ENCODE data around the gene RPL3. TPM values are rescaled to one million over a fixed set of nuclear protein-coding genes. Genes with fewer than 3 reads are reported as not detected.

RPL3 gene
- total and polyA plus RNA-seq, 4 donors: 1,521 to 2,749 (median 1,961) TPM

DNA sequence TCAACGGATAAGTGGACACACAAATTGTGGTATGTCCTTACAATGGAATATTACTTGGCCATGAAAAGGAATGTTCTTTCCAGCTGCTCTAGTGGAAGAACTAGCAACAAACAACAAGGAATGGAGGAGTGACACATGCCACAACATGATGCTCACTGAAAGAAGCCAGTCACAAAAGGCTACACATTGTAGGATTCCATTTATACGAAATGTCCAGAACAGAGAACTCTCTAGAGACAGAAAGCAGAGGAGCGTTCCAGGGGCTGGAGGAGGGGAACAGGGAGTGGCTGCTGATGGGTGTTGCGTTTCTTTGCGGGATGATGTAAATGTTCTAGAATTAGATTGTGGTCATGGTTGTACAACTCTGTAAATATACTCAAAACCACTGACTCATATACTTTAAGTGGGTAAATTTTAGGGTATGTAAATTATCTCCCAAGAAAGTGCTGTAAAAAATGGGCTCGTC, 42.2 kb downstream of the RPL3 start:
- Histone ChIP-seq H3K4me3 (no peak overlapping the region), H3K27me3 (ENCODE audit: control insufficient read depth in 3 of 3, insufficient read depth in 3 of 3, low read length in 2 of 3) (no peaks in the 10 kb centered on the region), H3K27ac (ENCODE audit: low read depth in 1 of 2, low read length in 1 of 2) (no peak overlapping the region), H3K4me1 (ENCODE audit: control insufficient read depth in 5 of 5, insufficient read depth in 5 of 5, low read length in 5 of 5) (peaks cover 0 to 16% (median 0%) of the 10 kb centered on the region in 5 donors), H3K9me3 (ENCODE audit: control insufficient read depth in 4 of 4, insufficient read depth in 3 of 4, low read length in 3 of 4) (peaks cover 0 to 5% (median under 1%) of the 10 kb centered on the region in 4 donors), H3K9ac (ENCODE audit: insufficient read depth in 1 of 2, low read length in 2 of 2) (no peak overlapping the region), H3K36me3 (ENCODE audit: control insufficient read depth in 4 of 4, insufficient read depth in 4 of 4, low read length in 4 of 4) (no peaks in the 10 kb centered on the region)
- ATAC-seq (ENCODE audit: insufficient read depth, low FRiP score): peak; percentile 39
- DNase-seq: no peak
- TF ChIP-seq, protein P1, sequence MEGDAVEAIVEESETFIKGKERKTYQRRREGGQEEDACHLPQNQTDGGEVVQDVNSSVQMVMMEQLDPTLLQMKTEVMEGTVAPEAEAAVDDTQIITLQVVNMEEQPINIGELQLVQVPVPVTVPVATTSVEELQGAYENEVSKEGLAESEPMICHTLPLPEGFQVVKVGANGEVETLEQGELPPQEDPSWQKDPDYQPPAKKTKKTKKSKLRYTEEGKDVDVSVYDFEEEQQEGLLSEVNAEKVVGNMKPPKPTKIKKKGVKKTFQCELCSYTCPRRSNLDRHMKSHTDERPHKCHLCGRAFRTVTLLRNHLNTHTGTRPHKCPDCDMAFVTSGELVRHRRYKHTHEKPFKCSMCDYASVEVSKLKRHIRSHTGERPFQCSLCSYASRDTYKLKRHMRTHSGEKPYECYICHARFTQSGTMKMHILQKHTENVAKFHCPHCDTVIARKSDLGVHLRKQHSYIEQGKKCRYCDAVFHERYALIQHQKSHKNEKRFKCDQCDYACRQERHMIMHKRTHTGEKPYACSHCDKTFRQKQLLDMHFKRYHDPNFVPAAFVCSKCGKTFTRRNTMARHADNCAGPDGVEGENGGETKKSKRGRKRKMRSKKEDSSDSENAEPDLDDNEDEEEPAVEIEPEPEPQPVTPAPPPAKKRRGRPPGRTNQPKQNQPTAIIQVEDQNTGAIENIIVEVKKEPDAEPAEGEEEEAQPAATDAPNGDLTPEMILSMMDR (IDR thresholded peaks at IDR 0.05; ENCODE audit: control extremely low read depth, extremely low read depth): no peak
- WGBS, 2 donors: 59 to 74% methylated on average over 6 of the region's 6 CpGs

DNA sequence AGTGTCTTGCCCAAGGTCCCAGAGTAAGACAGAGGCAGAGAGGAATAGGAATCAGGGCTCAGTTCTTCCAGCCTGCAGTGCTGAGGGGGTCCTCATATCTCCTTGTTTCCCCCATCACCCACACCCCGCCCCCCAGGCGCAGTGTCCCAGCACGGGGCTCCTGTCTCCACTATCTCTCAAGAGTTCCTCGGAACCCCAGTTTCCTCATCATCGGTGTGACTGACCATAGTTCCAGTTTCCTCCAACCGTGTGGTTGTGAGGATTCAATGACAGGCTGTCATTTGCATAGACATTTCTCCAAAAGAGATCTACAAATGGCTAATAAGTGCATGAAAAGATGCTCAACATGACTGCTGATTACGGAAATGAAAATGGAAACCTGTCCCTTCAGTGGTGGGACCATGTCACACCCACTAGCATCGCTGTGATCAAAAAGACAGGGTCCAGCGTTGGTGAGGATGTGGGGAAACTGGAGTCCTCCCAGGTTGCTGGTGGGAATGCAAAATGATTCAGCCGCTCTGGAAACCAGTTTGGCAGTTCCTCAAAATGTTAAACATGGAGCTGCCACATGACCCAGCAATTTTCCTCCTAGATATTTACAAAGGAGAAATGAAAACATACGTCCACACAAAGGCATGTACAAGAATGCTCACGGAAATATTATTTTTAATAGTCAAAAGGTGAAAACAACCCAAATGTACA, 42.8 kb downstream of the RPL3 start:
- Histone ChIP-seq H3K36me3 (ENCODE audit: control insufficient read depth in 4 of 4, insufficient read depth in 4 of 4, low read length in 4 of 4) (no peaks in the 10 kb centered on the region), H3K9ac (ENCODE audit: insufficient read depth in 1 of 2, low read length in 2 of 2) (no peak overlapping the region), H3K4me1 (ENCODE audit: control insufficient read depth in 5 of 5, insufficient read depth in 5 of 5, low read length in 5 of 5) (peaks cover 0 to 15% (median 0%) of the 10 kb centered on the region in 5 donors), H3K4me3 (no peak overlapping the region), H3K27me3 (ENCODE audit: control insufficient read depth in 3 of 3, insufficient read depth in 3 of 3, low read length in 2 of 3) (no peaks in the 10 kb centered on the region), H3K27ac (ENCODE audit: low read depth in 1 of 2, low read length in 1 of 2) (no peak overlapping the region), H3K9me3 (ENCODE audit: control insufficient read depth in 4 of 4, insufficient read depth in 3 of 4, low read length in 3 of 4) (peaks cover 0 to 5% (median under 1%) of the 10 kb centered on the region in 4 donors)
- WGBS, 2 donors: 74 to 78% methylated on average over 12 of the region's 12 CpGs
- DNase-seq: no peak
- TF ChIP-seq, protein P1 (IDR thresholded peaks at IDR 0.05; ENCODE audit: control extremely low read depth, extremely low read depth): no peak
- no peak for ATAC-seq (ENCODE audit: insufficient read depth, low FRiP score)

DNA sequence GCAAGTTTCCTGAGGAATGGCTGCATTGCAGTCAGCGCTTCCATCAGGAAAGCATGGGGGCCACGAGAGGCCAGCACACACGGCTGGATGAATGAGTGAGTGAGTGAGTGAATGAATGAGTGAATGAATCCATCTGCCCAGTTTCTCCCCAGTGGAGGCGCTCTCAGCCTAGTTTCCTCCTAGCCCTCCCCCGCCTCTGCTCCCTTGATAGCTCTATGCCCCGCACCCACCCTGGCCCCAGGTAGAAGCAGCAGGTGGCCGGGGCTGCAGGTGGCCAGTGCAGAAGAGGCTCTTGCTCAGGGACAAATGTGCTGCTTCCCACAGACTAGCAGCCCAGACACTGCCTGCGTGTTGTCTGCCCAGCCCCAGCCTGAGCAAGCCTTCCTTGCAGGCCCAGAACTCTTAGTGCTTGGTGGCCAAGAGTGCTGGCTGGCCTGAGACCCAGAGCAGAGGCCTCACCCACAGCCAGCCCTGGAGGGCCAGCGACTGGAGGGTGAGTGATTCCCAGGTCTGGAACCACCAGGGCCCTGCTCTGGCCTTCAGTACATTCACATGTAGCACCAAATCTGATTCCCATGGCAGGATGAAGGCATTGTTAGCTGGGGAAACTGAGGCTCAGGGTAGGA, 43.5 kb downstream of the RPL3 start:
- no peak for DNase-seq
- H3K27me3 ChIP-seq (ENCODE audit: control insufficient read depth in 3 of 3, insufficient read depth in 3 of 3, low read length in 2 of 3): no peaks in the 10 kb centered on the region
- peaks cover 0 to 10% (median 0%) of the 10 kb centered on the region in 5 donors for H3K4me1 ChIP-seq (ENCODE audit: control insufficient read depth in 5 of 5, insufficient read depth in 5 of 5, low read length in 5 of 5)
- WGBS, 2 donors: 89 to 92% methylated on average over 9 of the region's 9 CpGs
- H3K36me3 ChIP-seq (ENCODE audit: control insufficient read depth in 4 of 4, insufficient read depth in 4 of 4, low read length in 4 of 4): no peaks in the 10 kb centered on the region
- no peak overlapping the region for H3K9ac ChIP-seq (ENCODE audit: insufficient read depth in 1 of 2, low read length in 2 of 2)
- H3K4me3 ChIP-seq: no peak overlapping the region
- no peak overlapping the region for H3K27ac ChIP-seq (ENCODE audit: low read depth in 1 of 2, low read length in 1 of 2)
- TF ChIP-seq, protein P1 (IDR thresholded peaks at IDR 0.05; ENCODE audit: control extremely low read depth, extremely low read depth): no peak
- no peak for ATAC-seq (ENCODE audit: insufficient read depth, low FRiP score)
- peaks cover 0 to 5% (median under 1%) of the 10 kb centered on the region in 4 donors for H3K9me3 ChIP-seq (ENCODE audit: control insufficient read depth in 4 of 4, insufficient read depth in 3 of 4, low read length in 3 of 4)

All from lung (tissue), 12 donors.